HepG2 (cell line): Measurements from ENCODE around the gene SLC48A1. TPM values are rescaled to one million over a fixed set of nuclear protein-coding genes. Genes with fewer than 3 reads are reported as not detected.

Experiments used
- ATAC-seq: fragments of 200-7000 bp; cut with Tn5 transposase; 3 replicates; pipeline ENCODE4 v1.9.1; 2020; ENCODE audit warnings: mild to moderate bottlenecking, moderate library complexity
- BruUV-seq: library from RNA; stranded (reverse); fragments of 400-500 nt; replicated peaks from 2 replicates; lab custom pipeline; 2021; lab: Mats Ljungman, UMichigan
- CTCF ChIA-PET: fragments of 300-600 bp; formaldehyde crosslinking; extraction: SDS; loops from one replicate; lab custom pipeline; 2021; ENCODE audit warnings: low total read pairs, inconsistent platforms, low intra/inter-chr PET ratio; lab: Yijun Ruan, JAX
- POLR2A ChIA-PET: fragments of 350-600 bp; sonication (Branson Sonifier 250); formaldehyde crosslinking; loops from one replicate; lab custom pipeline; 2020; ENCODE audit warnings: antibody characterized with exemption, inconsistent platforms; lab: Yijun Ruan, JAX
- DNase-seq: peaks from one replicate; pipeline ENCODE4 v3.0.0-alpha.2; 2015; ENCODE audit warnings: low spot score
- FAIRE-seq: peaks from 3 replicates; lab custom pipeline; 2011; peaks lifted over from hg19 to GRCh38; lab: Jason Lieb, UNC
- H2AFZ ChIP-seq: one replicate; pipeline ENCODE4 v1.6.1; 2011; ENCODE audit warnings: low read length, inconsistent platforms
- H3K27ac ChIP-seq: fragments of 300-600 bp; 3 replicates; pipeline ENCODE4 v1.8.0; 2011; ENCODE audit warnings: mixed run types, mild to moderate bottlenecking, mixed read lengths, low read length, inconsistent platforms; ENCODE audit not compliant: insufficient read depth; ENCODE audit errors: extremely low read length
- H3K27me3 ChIP-seq, 2 experiments: fragments of 200-600 bp in 1 of 2; 2 replicates in 1 of 2; 3 replicates in 1 of 2; pipeline versions ENCODE4 v1.6.0 to v1.8.0; 2011; ENCODE audit warnings: low read length in 2 of 2, mild to moderate bottlenecking in 2 of 2, moderate library complexity in 2 of 2, inconsistent platforms in 1 of 2; ENCODE audit not compliant: insufficient read depth in 2 of 2, control insufficient read depth in 1 of 2
- H3K36me3 ChIP-seq, 2 experiments: fragments of 200-600 bp in 1 of 2; replicated peaks in 1 of 2; 2 replicates in 1 of 2; 3 replicates in 1 of 2; pipeline versions ENCODE4 v1.5.1 to v1.8.0; 2011; ENCODE audit warnings: low read length in 2 of 2, inconsistent platforms in 1 of 2; ENCODE audit not compliant: insufficient read depth in 2 of 2, control insufficient read depth in 1 of 2
- H3K4me1 ChIP-seq: 2 replicates; pipeline ENCODE4 v1.5.1; 2012; ENCODE audit warnings: low read length, inconsistent platforms; ENCODE audit not compliant: insufficient read depth
- H3K4me2 ChIP-seq: 2 replicates; pipeline ENCODE4 v1.6.0; 2011; ENCODE audit warnings: low read depth, low read length, inconsistent platforms
- H3K4me3 ChIP-seq, 3 experiments: fragments of 200-600 bp in 1 of 3; sonication (generic), shearing (Covaris generic) in 1 of 3; replicated peaks in 1 of 3; 2 replicates each; pipeline ENCODE4 v1.5.1; 2011 to 2016; ENCODE audit warnings: low read length in 3 of 3, inconsistent platforms in 2 of 3, low read depth in 2 of 3, mild to moderate bottlenecking in 2 of 3, control low read depth in 1 of 3, mixed read lengths in 1 of 3; ENCODE audit not compliant: insufficient read depth in 1 of 3
- H3K79me2 ChIP-seq: one replicate; pipeline ENCODE4 v1.6.1; 2011; ENCODE audit warnings: low read length, inconsistent platforms; ENCODE audit not compliant: insufficient read depth
- H3K9ac ChIP-seq: 2 replicates; pipeline ENCODE4 v1.6.0; 2011; ENCODE audit warnings: mild to moderate bottlenecking, low read depth, low read length, inconsistent platforms; ENCODE audit not compliant: insufficient read depth
- H3K9me3 ChIP-seq: 2 replicates; pipeline ENCODE4 v1.5.1; 2012; ENCODE audit warnings: mild to moderate bottlenecking, low read length
- H4K20me1 ChIP-seq: 2 replicates; pipeline ENCODE4 v1.6.0; 2011; ENCODE audit warnings: inconsistent platforms, mild to moderate bottlenecking, low read length, moderate library complexity; ENCODE audit not compliant: insufficient read depth
- ARNT2 ChIP-seq: sonication (generic); formaldehyde crosslinking; IDR thresholded peaks from 2 replicates; pipeline ENCODE4 v1.8.0; 2022; ENCODE audit warnings: mild to moderate bottlenecking, low read depth, missing genetic modification reagents, moderate library complexity
- EZH2 ChIP-seq: conservative IDR thresholded peaks from 2 replicates; pipeline ENCODE4 v1.6.1; 2012; ENCODE audit warnings: mild to moderate bottlenecking, low read depth, low read length, moderate library complexity
- FOXO1 ChIP-seq: sonication (generic); formaldehyde crosslinking; IDR thresholded peaks from 2 replicates; pipeline ENCODE4 v1.4.0; 2020; ENCODE audit warnings: missing genetic modification reagents
- POLR2G ChIP-seq: fragments of 200-400 bp; formaldehyde crosslinking; IDR thresholded peaks from 2 replicates; pipeline ENCODE4 v1.6.1; 2018; ENCODE audit warnings: mild to moderate bottlenecking, low read depth, low read length, moderate library complexity
- SOX6 ChIP-seq, 2 experiments: fragments of 450-650 bp in 1 of 2; sonication (generic) in 1 of 2; formaldehyde crosslinking in 1 of 2; IDR thresholded peaks; 2 replicates each; pipeline versions ENCODE4 v1.4.0 to v1.6.1; 2017 to 2020; ENCODE audit warnings: antibody characterized with exemption in 1 of 2, mild to moderate bottlenecking in 1 of 2, missing genetic modification reagents in 1 of 2
- SP4 ChIP-seq: sonication (generic); formaldehyde crosslinking; IDR thresholded peaks from 2 replicates; pipeline ENCODE4 v1.8.1; 2023; ENCODE audit warnings: mild to moderate bottlenecking, missing genetic modification reagents
- STAT5B ChIP-seq: sonication (generic); formaldehyde crosslinking; IDR thresholded peaks from 2 replicates; pipeline ENCODE4 v1.4.0; 2020; ENCODE audit warnings: missing genetic modification reagents
- ZMYM4 ChIP-seq: sonication (generic); formaldehyde crosslinking; IDR thresholded peaks from 2 replicates; pipeline ENCODE4 v1.8.1; 2023; ENCODE audit warnings: mild to moderate bottlenecking, missing genetic modification reagents
- ZNF430 ChIP-seq: sonication (generic); formaldehyde crosslinking; IDR thresholded peaks from 2 replicates; pipeline ENCODE4 v1.9.0; 2021; ENCODE audit warnings: mild to moderate bottlenecking, missing genetic modification reagents
- ZNF614 ChIP-seq: IDR thresholded peaks from 2 replicates; pipeline ENCODE4 v1.6.1; 2018; ENCODE audit warnings: missing biosample characterization, missing genetic modification reagents, inconsistent platforms, borderline replicate concordance
- ZNF746 ChIP-seq: sonication (generic); formaldehyde crosslinking; IDR thresholded peaks from 2 replicates; pipeline ENCODE4 v1.8.0; 2022; ENCODE audit warnings: mild to moderate bottlenecking, missing genetic modification reagents
- WGBS: methylation state at CpG from one replicate; pipeline ENCODE4 v1.1.6; 2017; ENCODE audit warnings: low lambda C conversion rate; 5-methylcytosine and 5-hydroxymethylcytosine counted together
- in situ Hi-C: cut with HindIII; loops from 2 replicates; pipeline ENCODE4 v1.10.0; 2017; ENCODE audit warnings: low pct_unique_long_range_greater_than_20kb; ENCODE audit not compliant: extremely low pct_ligation_motif_present
- intact Hi-C: fragments of 100-400 bp; cut with micrococcal nuclease; formaldehyde crosslinking; loops from one replicate; pipeline ENCODE4 v1.10.0; 2022; ENCODE audit not compliant: unreplicated experiment
- polyA plus RNA-seq, 8 experiments: library from polyadenylated mRNA; depleted of rRNA in 3 of 8; stranded (reverse) in 7 of 8; unstranded in 1 of 8; fragments of >200 nt; fragmentation: Illumina TruSeq in 4 of 8; extraction: Trizol in 4 of 8; gene quantifications; 2 replicates each; pipeline versions ENCODE4 v1.2.1 to v1.2.3, GENCODE V29; 2011 to 2016; ENCODE audit warnings: low read depth in 4 of 8, missing spikeins in 1 of 8, mixed read lengths in 1 of 8; ENCODE audit not compliant: insufficient read depth in 1 of 8
- total RNA-seq, 5 experiments: library from RNA; depleted of rRNA; stranded (reverse); fragments of >200 nt; fragmentation: Illumina TruSeq; extraction: Trizol; gene quantifications; 2 replicates each; pipeline ENCODE4 v1.2.3, GENCODE V29; 2016; ENCODE audit warnings: low read depth in 1 of 5
- TF ChIP-seq, protein P1 (sequence below): sonication (generic); formaldehyde crosslinking; IDR thresholded peaks from 2 replicates; pipeline ENCODE4 v1.4.0; 2020; ENCODE audit warnings: missing genetic modification reagents
- TF ChIP-seq, protein P2 (sequence below): sonication (generic); formaldehyde crosslinking; IDR thresholded peaks from 2 replicates; pipeline ENCODE4 v1.4.0; 2020; ENCODE audit warnings: missing genetic modification reagents, borderline replicate concordance

The SLC48A1 gene
- total and polyA plus RNA-seq, 2 of the 13 experiments (the other 11 are each of a cell fraction or from before 2014, with no cell fraction given) = 2.2 to 3.7 TPM

DNA sequence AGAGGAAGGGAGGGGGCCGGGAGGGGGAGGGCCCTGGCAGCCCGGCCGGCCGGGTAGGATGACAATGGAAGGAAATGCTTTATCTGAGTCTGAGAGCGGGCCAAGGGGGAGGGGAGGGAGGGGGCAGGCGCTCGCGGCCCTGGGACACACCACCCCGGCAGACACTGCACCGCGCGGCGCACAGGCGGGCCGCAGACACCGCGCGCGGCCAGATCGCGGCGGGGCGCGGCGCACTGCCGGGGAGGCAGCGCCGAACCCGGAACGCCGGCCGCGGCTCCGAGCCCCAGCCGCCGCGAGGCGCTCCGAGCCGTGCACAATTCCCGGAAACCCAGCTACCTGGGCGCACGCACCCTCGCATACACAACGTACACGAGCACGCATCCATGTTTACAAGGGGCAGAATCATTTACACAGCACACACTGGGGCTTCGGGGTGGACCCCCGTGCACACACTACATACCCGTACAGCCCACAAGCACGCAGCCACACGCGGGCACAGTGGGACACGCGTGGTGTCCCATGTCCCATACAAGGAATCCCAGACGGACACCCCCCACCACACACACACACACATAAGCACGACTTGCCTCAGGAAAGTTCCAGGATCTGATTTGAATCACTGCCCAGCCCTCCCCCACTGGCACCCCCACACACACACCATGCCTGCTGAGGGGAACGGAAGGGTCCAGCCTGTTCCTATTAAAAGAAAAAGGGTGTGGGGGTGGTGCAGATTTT, 47.0 kb downstream of the SLC48A1 start, which contains the start of gene HDAC7:
TSS of gene HDAC7 (minus strand) at position 8 of the 735 bp plus-strand sequence. CDS start 118 bp downstream, outside the sequence.
- peak; percentile 62 for DNase-seq
- TF ChIP-seq, protein P1, sequence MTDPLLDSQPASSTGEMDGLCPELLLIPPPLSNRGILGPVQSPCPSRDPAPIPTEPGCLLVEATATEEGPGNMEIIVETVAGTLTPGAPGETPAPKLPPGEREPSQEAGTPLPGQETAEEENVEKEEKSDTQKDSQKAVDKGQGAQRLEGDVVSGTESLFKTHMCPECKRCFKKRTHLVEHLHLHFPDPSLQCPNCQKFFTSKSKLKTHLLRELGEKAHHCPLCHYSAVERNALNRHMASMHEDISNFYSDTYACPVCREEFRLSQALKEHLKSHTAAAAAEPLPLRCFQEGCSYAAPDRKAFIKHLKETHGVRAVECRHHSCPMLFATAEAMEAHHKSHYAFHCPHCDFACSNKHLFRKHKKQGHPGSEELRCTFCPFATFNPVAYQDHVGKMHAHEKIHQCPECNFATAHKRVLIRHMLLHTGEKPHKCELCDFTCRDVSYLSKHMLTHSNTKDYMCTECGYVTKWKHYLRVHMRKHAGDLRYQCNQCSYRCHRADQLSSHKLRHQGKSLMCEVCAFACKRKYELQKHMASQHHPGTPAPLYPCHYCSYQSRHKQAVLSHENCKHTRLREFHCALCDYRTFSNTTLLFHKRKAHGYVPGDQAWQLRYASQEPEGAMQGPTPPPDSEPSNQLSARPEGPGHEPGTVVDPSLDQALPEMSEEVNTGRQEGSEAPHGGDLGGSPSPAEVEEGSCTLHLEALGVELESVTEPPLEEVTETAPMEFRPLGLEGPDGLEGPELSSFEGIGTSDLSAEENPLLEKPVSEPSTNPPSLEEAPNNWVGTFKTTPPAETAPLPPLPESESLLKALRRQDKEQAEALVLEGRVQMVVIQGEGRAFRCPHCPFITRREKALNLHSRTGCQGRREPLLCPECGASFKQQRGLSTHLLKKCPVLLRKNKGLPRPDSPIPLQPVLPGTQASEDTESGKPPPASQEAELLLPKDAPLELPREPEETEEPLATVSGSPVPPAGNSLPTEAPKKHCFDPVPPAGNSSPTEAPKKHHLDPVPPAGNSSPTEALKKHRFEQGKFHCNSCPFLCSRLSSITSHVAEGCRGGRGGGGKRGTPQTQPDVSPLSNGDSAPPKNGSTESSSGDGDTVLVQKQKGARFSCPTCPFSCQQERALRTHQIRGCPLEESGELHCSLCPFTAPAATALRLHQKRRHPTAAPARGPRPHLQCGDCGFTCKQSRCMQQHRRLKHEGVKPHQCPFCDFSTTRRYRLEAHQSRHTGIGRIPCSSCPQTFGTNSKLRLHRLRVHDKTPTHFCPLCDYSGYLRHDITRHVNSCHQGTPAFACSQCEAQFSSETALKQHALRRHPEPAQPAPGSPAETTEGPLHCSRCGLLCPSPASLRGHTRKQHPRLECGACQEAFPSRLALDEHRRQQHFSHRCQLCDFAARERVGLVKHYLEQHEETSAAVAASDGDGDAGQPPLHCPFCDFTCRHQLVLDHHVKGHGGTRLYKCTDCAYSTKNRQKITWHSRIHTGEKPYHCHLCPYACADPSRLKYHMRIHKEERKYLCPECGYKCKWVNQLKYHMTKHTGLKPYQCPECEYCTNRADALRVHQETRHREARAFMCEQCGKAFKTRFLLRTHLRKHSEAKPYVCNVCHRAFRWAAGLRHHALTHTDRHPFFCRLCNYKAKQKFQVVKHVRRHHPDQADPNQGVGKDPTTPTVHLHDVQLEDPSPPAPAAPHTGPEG (CRISPR knock-in tag) = no peak
- TF ChIP-seq, protein P2, sequence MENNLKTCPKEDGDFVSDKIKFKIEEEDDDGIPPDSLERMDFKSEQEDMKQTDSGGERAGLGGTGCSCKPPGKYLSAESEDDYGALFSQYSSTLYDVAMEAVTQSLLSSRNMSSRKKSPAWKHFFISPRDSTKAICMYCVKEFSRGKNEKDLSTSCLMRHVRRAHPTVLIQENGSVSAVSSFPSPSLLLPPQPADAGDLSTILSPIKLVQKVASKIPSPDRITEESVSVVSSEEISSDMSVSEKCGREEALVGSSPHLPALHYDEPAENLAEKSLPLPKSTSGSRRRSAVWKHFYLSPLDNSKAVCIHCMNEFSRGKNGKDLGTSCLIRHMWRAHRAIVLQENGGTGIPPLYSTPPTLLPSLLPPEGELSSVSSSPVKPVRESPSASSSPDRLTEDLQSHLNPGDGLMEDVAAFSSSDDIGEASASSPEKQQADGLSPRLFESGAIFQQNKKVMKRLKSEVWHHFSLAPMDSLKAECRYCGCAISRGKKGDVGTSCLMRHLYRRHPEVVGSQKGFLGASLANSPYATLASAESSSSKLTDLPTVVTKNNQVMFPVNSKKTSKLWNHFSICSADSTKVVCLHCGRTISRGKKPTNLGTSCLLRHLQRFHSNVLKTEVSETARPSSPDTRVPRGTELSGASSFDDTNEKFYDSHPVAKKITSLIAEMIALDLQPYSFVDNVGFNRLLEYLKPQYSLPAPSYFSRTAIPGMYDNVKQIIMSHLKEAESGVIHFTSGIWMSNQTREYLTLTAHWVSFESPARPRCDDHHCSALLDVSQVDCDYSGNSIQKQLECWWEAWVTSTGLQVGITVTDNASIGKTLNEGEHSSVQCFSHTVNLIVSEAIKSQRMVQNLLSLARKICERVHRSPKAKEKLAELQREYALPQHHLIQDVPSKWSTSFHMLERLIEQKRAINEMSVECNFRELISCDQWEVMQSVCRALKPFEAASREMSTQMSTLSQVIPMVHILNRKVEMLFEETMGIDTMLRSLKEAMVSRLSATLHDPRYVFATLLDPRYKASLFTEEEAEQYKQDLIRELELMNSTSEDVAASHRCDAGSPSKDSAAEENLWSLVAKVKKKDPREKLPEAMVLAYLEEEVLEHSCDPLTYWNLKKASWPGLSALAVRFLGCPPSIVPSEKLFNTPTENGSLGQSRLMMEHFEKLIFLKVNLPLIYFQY (CRISPR knock-in tag) = 0 out of 2 replicates have a peak, but pooled peaks have one; percentile 20
- no peak for TF ChIP-seq SOX6 (IDR thresholded peaks at IDR 0.05)
- TF ChIP-seq SOX6 (CRISPR knock-in tag; IDR thresholded peaks at IDR 0.05) = no peak
- 0 out of 2 replicates have a peak, but pooled peaks have one; percentile 34 for TF ChIP-seq ZMYM4 (CRISPR knock-in tag)
- TF ChIP-seq ZNF430 = no peak
- no peak for TF ChIP-seq EZH2
- 0 out of 2 replicates have a peak, but pooled peaks have one; percentile 16 for TF ChIP-seq ZNF746 (CRISPR knock-in tag)
- 0 out of 2 replicates have a peak, but pooled peaks have one; percentile 5 for TF ChIP-seq ARNT2 (CRISPR knock-in tag)
- TF ChIP-seq FOXO1 = 0 out of 2 replicates have a peak, but pooled peaks have one; percentile 10
- TF ChIP-seq STAT5B (CRISPR knock-in tag) = no peak
- TF ChIP-seq POLR2G = peak; percentile 33
- peak; percentile 44 for TF ChIP-seq SP4 (CRISPR knock-in tag)
- no peak; the same call in 1 of the 2 replicates for TF ChIP-seq ZNF614 (CRISPR knock-in tag)

More for the DNA sequence above, 47.0 kb downstream of the SLC48A1 start, which contains the start of gene HDAC7:
- H3K36me3 ChIP-seq = no peaks in the 10 kb centered on the region
- in situ Hi-C loops = no loop called here
- ChIA-PET CTCF (no interaction called here), POLR2A (interaction anchor here (0.6 to 2.9 kb wide), 8 partner anchors 7 to 114 kb away, joined by 3 to 11 read pairs (median 6); partner anchors contain the start of gene RPAP3)
- no peak within 1 kb of the TSS for H2AFZ ChIP-seq
- H3K27me3 ChIP-seq = peaks cover 0 to 31% of the 10 kb centered on the region in 2 experiments; a peak in 3 of 5 replicates
- ATAC-seq = peak; percentile 47
- H4K20me1 ChIP-seq = peaks cover 4% of the 10 kb centered on the region; the same call in 1 of the 2 replicates
- no peak for FAIRE-seq
- H3K9ac ChIP-seq = peak within 1 kb of the TSS; percentile 84
- H3K4me3 ChIP-seq = peak within 1 kb of the TSS; percentile 69 to 86 (median 78)
- H3K4me1 ChIP-seq = peaks cover 49% of the 10 kb centered on the region
- WGBS = 0% methylated on average over 4 of the region's 58 CpGs
- no peaks in the 10 kb centered on the region for H3K9me3 ChIP-seq
- H3K27ac ChIP-seq = peak within 1 kb of the TSS; percentile 65
- intact Hi-C loops = loop anchor here (1.0 kb wide), 1 partner anchor 17 kb away; no protein-coding TSS in a partner anchor
- no TSS peak for BruUV-seq
- H3K79me2 ChIP-seq = no peaks in the 10 kb centered on the region
- peak within 1 kb of the TSS; percentile 100 for H3K4me2 ChIP-seq
